Middle frontal gyrus (tissue), 1 donor: ENCODE results near the gene KIR2DL3.
"Not testable (repeated sequence)": the region's sequence is repeated elsewhere in the genome, so short reads cannot be mapped to it uniquely, and the experiment has no call there.

Source experiments
- DNase-seq: peaks from one replicate; pipeline ENCODE4 v3.0.0-alpha.2; 2015; ENCODE audit warnings: low spot score; ENCODE audit errors: extremely low spot score

The KIR2DL3 gene

GRCh38 chr19:54741950-54742349 is 3.6 kb downstream of the KIR2DL3 start:
- DNase-seq: not testable (repeated sequence)

DNA sequence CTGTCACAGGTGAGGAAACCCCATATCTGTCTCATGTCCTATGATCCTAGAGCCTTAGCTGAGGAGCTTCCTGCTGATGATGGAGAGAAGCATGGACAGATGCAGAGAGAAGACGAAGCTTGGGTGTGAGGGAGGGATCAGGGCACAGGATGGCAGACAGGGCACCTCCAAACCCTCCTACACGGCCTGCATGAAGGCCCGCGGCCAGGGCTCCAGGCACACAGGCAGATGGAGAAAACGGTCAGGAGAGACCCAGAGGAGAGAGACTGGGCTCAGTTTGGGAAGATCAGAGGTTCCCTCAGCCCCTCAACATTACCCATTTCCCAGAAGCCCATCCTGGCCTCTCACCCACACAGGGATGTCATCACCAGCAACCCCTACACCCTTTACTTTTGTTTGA is 5.8 kb downstream of the KIR2DL3 start:
- not testable (repeated sequence) for DNase-seq

DNA sequence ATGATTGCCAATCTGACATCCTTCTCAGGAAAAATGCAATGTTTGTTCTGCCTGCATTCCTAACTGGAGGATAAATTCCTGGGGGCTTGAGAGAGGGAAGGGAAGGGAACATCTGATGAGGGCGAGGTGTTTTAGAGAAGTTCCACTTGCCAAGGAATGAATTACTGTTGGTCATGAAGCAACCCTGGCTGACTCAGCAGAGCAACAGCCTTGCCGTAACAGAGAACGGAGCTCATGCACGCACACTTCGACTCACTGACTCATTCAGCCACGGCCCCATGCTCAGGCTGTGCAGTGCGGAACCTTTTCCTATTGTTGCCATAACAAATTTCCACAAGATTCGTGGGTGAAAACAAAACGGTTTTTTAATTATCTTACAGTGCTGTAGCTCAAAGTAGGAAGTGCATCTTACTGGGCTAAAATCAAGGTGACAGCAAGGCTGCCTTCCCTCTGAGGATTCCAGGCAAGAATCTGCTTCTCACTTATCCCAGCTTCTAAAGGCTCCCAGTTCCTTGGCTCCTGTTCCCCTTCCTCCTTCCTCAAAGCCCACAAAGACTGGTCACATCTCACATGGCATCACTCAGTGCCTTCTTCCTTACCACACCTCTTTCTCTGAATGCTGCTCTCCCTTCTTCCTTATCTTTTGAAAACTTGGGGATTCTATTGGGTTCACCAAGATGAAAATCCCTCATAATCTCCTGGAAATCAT is 9.5 kb downstream of the KIR2DL3 start:
- DNase-seq: not testable (repeated sequence)

GRCh38 chr19:54750276-54750675 is 12.0 kb downstream of the KIR2DL3 start:
- DNase-seq: not testable (repeated sequence)

- not testable (repeated sequence) for DNase-seq
Measured at GRCh38 chr19:54756204-54757110, 18.1 kb downstream of the KIR2DL3 start.

GRCh38 chr19:54758577-54758976 is 20.3 kb downstream of the KIR2DL3 start:
- not testable (repeated sequence) for DNase-seq

DNA sequence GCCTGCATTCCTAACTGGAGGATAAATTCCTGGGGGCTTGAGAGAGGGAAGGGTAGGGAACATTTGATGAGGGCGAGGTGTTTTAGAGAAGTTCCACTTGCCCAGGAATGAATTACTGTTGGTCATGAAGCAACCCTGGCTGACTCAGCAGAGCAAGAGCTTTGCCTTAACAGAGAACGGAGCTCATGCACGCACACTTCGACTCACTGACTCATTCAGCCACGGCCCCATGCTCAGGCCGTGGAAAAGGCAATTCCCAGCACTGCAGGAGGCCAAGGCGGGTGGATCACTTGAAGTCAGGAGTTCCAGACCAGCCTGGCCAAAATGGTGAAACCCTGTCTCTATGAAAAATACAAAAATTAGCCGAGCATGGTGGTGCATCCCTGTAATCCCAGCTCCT is 25.9 kb downstream of the KIR2DL3 start:
- not testable (repeated sequence) for DNase-seq

DNA sequence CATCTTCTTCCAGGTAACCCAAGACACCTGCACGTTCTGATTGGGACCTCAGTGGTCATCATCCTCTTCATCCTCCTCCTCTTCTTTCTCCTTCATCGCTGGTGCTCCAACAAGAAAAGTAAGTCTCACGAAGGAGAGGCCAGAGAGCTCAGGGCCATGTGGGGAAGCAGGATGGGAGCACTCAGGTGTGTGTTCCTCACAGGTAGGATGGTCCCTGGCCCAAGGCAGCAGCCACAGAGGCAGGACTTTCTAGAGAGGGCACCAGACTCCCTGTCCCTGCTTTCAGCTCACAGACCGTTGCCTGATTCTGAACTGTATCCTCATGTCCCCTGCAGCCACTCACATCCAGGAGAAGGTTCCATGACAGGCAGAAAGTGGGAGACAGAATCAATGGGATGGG is 28.2 kb downstream of the KIR2DL3 start:
- not testable (repeated sequence) for DNase-seq

DNA sequence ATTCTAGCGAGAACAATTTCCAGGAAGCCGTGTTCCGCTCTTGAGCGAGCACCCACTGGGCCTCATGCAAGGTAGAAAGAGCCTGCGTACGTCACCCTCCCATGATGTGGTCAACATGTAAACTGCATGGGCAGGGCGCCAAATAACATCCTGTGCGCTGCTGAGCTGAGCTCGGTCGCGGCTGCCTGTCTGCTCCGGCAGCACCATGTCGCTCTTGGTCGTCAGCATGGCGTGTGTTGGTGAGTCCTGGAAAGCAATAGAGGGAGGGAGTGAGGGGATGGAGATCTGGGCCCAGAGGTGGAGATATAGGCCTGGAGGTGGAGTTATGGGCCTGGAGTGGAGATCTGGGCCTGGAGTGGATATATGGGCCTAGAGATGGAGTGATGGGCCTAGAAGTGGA is 31.3 kb downstream of the KIR2DL3 start, which contains the start of gene KIR2DL1:
Gene KIR2DL1, plus strand, starts transcription at position 148 of the 400 bp plus-strand sequence. Its CDS starts 58 bp downstream, at position 206.
- DNase-seq: not testable (repeated sequence)

DNA sequence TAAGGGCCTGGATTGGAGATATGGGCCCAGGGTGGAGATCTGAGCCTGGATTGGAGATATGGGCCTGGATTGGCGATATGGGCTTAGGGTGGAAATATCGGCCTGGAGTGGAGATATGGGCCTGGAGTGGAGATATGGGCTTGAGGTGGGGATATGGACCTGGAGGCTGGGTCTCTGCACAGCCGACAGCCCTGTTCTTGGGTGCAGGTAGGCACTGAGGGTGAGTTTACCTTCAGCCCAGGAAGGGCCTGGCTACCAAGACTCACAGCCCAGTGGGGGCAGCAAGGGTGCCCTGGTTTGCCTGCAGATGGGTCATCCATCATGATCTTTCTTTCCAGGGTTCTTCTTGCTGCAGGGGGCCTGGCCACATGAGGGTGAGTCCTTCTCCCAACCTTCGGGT is 32.2 kb downstream of the KIR2DL3 start:
- DNase-seq: not testable (repeated sequence)

DNA sequence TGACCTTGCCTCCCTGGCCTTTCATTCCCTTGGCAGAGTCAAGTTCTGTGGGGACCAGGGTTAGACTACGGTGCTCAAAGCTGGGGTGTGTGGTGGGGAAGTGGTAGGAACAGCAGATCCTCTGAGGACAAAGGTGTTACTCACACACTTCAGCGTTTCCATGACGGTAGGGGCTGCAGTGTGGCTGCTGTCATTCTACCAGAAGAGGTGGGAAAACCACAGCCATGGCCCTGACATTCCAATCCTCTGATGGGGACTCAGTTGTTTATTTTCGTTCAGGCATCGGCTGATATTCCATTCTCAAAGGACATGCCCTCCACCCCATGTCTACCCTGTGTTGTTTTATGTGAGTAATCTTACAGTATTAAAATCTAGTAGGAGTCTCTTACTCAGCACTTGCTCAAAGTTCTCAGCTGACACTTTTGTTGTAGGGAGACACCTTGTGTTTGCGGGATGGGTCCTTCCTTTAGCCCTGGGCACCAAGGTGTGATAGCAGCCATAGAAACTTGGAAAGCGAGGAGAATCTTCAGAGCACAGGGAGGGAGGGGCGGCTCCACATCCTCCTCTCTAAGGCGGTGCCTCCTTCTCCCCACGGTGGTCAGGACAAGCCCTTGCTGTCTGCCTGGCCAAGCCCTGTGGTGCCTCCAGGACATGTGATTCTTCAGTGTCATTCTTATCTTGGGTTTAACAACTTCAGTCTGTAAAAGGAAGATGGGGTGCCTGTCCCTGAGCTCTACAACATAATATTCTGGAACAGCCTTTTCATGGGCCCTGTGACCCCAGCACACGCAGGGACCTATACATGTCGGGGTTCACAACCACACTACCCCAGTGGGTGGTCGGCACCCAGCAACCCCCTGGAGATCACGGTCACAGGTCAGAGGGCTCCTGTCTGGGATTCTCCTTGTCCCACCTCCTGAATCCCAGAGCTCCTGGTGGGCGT is 33.0 kb downstream of the KIR2DL3 start:
- DNase-seq: not testable (repeated sequence)

- DNase-seq: not testable (repeated sequence)
Measured at GRCh38 chr19:54772666-54773065, 34.4 kb downstream of the KIR2DL3 start.

- DNase-seq: not testable (repeated sequence)
Measured at GRCh38 chr19:54775095-54775815, 36.9 kb downstream of the KIR2DL3 start.

DNA sequence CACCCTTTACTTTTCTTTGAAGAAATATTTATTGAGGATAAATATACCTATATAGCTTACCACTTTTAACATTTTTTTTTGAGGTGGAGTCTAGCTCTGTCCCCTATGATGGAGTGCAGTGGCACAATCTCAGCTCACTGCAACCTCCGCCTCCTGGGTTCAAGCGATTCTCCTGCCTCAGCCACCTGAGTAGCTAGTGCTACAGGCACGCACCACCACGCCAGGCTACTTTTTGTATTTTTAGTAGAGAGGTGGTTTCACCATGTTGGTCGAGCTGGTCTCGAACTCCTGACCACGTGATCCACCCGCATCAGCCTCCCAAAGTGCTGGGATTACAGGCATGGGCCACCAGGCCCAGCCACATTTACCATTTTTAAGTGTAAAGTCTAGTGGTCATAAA is 37.5 kb downstream of the KIR2DL3 start:
- DNase-seq: not testable (repeated sequence)

DNA sequence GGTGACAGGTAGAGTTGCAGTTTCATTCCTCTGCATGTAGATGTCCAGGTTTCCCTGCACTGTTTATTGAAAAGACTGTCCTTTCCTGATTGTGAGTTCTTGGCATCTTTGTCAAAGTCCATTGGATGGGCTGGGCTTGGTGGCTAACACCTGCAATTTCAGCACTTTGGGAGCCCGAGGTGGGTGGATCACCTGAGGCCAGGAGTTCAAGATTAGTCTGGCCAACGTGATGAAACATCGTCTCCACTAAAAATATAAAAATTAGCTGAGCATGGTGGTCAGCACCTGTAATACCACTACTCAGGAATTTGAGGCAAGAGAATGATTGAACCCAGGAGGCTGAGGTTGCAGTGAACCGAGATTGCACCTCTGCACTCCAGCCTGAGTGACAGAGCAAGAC is 39.5 kb downstream of the KIR2DL3 start:
- DNase-seq: not testable (repeated sequence)

- not testable (repeated sequence) for DNase-seq
Measured at GRCh38 chr19:54778896-54779295, 40.6 kb downstream of the KIR2DL3 start.

GRCh38 chr19:54782916-54783315 is 44.6 kb downstream of the KIR2DL3 start:
- not testable (repeated sequence) for DNase-seq

DNA sequence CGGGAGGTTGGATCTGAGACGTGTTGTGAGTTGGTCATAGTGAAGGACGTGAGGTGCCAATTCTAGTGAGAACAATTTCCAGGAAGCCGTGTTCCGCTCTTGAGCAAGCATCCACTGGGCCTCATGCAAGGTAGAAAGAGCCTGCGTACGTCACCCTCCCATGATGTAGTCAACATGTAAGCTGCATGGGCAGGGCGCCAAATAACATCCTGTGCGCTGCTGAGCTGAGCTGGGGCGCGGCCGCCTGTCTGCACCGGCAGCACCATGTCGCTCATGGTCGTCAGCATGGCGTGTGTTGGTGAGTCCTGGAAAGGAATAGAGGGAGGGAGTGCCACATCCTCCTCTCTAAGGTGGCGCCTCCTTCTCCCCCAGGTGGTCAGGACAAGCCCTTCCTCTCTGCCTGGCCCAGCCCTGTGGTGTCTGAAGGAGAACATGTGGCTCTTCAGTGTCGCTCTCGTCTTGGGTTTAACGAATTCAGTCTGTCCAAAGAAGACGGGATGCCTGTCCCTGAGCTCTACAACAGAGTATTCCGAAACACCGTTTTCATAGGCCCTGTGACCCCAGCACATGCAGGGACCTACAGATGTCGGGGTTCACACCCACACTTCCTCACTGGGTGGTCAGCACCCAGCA is 47.9 kb downstream of the KIR2DL3 start:
- DNase-seq: not testable (repeated sequence)

- DNase-seq: not testable (repeated sequence)
Measured at GRCh38 chr19:54788154-54788553, 49.8 kb downstream of the KIR2DL3 start.

GRCh38 chr19:54790711-54791110 is 52.4 kb downstream of the KIR2DL3 start:
- no peak for DNase-seq
